Dedifferentiated amniotic fluid mesenchymal stem cell (primary cell): ENCODE measurements around the gene COX6A1.
"Not testable (repeated sequence)": the region's sequence is repeated elsewhere in the genome, so short reads cannot be mapped to it uniquely, and the experiment has no call there.

Experiments used
- DNase-seq: peaks from one replicate; pipeline ENCODE4 v3.0.0-alpha.2; 2016; ENCODE audit errors: extremely low spot score

COX6A1 gene

DNA sequence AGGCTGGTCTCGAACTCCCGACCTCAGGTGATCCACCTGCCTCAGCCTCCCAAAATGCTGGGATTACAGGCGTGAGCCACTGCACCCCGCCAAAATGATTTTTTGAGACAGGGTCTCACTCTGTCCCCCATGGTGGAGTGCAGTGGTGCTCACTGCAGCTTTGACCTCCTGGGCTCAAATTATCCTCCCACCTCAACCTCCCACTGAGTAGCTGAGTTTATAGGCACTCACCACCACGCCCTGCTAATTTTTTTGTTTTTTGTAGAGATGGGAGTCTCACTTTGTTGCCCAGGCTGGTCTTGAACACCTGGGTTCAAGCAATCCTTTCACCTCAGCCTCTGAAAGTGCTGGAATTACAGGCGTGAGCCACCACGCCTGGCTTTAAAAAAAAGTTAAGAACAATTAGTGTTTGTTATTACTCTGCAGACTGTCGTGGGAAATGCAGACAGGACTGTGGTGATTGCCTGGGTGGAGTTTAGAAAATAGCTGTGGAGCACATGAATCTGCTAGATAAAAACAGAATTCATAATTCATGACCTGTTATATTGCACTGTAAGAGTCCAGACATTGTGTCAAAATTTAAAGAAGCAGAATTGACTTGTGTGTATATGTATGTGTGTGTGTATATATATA is 9.2 kb upstream of the COX6A1 start:
- DNase-seq = no peak

DNA sequence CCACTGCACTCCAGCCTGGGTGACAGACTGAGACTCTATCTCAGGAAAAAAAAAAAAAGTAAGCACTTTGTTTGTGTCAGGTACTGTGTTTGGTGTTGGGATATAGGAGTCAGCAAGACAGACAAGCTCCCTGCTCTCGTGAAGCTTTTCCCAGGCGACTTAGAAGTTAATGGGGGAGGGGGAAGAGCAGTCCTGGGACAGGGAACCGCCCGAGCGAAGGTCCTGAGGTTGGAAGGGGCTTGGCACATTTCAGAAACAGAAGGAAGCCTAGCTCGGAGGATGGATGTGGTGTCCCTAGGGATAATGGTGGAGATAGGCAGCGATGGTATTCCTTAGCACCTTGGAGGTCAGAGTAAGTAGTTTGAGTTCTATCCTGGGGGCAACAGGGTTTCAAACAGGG is 8.5 kb upstream of the COX6A1 start:
- no peak for DNase-seq

DNA sequence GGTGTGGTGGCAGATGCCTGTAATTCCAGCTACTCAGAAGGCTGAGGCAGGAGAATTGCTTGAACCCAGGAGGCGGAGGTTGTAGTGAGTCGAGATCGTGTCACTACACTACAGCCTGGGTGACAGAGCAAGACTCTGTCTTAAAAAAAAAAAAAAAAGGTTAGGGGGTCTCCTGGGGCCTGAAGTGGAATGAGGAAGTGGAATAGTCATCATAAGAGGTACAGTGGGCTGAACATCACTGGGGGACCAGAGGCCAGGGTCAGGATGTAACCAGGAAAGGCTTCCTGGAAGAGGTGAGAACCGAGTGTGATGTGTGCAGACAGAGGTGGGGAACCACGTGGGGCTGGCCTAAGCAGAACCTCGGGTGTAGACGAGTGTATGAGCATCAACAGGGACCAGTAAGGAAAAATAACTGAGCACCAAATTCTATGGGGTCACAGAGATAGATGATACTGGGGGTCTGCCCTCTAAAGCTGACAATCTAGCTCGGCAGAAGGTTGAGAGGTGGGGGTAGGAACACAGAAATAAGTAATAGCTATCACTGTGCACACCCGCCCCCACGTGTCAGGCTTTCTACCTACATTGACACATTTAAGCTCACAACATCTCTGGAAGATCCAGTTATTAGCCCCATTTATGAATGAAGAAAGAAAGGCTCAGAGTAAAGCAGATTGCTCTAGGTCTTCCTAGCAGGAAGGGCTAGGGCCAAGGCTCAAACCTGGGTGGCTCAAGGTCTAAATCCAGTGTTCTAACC is 5.0 kb upstream of the COX6A1 start:
- DNase-seq = no peak

DNA sequence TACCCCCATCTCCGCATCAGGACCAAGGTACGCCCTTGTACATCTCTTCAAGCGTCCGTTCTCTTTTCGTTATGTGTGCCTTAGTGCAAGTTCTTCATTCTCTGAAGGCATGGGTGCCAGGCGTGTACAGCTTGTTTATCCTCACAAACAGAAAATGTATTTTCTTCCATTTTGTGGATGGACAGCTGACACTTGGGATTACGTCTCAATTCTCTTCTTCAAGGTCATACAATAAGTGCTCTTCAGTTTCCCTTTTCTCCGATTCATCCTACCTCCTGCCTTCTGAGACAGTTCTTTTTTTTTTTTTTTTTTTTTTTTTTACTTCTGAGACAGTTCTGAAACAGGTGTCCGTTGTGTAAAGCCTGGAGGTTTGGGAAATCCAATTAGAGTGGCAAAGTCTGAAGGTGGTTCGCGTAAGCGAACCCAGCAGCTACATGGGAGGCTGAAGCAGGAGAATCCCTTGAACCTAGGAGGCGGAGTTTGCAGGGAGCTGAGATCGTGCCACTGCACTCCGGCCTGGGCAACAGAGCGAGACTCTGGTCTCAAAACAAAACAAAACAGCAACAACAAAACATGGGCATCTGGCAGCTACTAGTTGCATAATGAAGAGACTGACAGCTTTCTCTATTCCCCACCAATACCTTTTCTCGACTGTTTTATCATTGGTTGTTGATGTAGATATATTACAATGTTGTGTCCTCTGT is 734 bp downstream of the COX6A1 start:
- no peak for DNase-seq

DNA sequence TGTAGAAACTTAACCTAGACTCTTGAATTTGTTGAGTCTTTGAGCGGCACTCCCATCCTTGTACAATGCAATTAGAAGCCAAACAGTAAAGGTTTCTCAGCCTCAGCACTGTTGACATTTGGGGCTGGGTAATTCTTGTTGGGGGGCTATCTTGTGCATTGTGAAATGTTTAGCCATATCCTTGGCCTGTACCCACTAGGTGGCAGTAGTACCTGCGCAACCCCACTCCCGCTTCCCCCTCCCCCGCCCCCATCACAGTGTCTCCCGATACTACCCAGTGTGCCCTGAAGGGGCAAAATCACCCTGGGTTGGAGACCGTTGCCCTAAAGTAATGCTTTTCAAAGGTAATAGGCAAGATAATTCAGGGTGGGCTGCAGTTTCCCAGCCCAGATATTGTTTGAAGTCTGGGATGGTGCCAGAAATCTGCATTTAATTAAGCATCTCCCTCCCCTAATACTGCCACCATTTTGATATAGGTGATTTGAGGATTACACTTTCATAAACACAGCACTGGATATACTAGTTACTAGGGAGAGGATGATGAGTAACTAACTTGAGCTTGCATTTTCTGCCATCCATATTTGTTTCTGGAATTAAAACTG is 1.8 kb downstream of the COX6A1 start:
- DNase-seq = no peak

DNA sequence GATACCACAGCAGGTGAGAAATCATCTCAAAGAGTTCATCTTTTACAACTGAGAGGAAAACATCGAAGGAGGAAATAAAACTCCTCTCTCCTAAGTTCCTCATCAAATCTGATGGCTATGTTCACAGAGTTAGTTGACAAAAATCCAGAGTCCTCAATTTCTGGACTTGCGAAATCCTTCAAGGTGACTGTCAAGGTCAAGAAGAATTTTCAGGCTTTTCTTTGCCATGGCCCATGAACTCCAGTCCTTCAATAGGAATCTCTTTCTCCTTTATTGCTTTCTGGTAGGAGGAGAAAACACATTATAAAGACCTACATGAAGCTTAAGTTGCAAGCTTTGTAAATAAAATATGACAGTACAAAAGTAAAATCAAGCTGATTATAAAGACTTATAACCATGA is 6.8 kb downstream of the COX6A1 start:
- no peak for DNase-seq

DNA sequence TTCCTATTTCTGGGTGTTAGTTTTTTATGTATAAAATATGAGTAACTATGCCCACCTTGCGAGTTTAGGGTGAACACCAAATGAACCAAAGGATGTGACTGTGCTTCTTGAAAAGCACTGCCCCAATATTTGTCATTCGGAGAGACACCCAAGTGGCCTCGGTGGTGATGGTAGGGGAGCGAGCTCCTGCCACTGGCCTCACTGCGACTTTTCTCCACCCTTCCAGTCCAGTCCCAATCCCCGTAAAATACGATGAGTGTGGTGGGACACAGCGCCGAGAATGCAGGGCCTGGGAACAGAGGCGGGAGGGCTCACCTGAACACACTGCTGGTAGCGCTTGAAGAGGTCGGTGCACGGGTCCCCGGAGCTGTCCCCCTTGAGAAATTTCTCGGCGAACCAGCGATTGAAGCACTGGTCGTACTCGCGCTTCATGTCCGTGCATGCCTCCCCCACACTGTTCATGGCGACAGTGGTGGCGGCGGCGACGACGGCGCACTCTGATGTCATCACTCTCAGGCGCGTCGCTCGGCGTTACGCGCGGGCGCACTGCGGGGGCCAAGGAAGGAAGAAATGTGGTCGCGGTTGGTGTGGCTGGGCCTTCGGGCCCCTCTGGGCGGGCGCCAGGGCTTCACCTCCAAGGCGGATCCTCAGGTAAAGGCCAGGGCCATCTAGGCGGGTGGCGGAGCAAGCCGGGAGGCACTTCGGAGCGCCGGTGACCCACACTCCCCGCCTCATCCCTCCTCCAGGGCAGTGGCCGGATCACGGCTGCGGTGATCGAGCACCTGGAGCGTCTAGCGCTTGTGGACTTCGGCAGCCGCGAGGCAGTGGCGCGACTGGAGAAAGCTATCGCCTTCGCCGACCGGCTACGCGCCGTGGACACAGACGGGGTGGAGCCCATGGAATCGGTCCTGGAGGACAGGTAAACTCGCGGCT is 8.3 kb downstream of the COX6A1 start, which contains the start of the genes GATC and TRIAP1:
TSS of gene GATC (plus strand) at position 534 of the 933 bp plus-strand sequence. CDS start at position 571, 37 bp downstream.
TSS of gene TRIAP1 (minus strand) at position 474 of the 933 bp plus-strand sequence. CDS start at position 462, 12 bp downstream.
- peak; percentile 61 for DNase-seq

DNA sequence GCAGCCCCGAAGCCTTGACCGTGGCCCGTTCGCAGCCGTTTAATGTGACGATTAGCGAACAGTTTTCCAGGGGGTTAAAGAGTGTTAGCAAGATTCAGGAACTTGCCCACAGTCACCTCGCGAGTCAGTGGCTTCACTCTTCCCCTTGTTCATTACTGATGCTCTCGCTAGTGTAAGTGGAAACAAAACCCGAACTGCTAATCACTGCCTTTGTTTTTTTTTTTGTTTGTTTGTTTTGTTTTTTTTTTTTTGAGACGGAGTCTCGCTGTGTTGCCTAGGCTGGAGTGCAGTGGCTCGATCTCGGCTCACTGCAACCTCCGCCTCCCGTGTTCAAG is 8.9 kb downstream of the COX6A1 start:
- DNase-seq = not testable (repeated sequence)

DNA sequence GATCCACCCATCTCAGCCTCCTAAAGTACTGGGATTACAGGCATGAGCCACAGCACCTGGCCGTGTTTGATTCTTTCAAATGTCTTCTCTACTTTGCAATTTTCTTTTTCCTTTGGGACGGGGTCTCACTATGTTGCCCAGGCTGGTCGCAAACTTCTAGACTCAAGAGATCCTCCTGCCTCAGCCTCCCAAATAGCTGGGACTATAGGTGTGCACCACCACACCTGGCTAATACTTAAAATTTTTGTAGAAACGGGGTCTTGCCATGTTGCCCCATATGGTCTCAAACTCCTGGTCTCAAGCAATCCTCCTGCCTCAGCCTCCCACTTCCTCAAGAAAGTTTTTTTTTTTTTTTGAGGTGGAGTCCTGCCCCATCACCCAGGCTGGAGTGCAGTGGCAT is 10.1 kb downstream of the COX6A1 start:
- no peak for DNase-seq

DNA sequence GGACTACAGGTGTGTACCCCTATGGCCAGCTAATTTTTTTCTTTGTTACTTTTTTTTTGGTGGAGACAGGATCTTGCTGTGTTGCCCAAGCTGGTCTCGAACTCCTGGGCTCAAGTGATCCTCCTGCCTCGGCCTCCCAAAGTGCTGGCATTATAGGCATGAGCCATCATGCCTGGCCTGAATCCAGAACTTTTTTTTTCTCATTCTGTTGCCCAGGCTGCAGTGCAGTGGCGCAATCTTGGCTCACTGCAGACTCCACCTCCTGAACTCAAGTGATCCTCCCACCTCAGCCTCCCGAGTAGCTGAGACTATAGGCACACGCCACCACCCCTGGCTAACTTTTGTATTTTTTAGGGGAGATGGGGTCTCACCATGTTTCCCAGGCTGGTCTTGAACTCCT is 14.6 kb downstream of the COX6A1 start:
- not testable (repeated sequence) for DNase-seq

DNA sequence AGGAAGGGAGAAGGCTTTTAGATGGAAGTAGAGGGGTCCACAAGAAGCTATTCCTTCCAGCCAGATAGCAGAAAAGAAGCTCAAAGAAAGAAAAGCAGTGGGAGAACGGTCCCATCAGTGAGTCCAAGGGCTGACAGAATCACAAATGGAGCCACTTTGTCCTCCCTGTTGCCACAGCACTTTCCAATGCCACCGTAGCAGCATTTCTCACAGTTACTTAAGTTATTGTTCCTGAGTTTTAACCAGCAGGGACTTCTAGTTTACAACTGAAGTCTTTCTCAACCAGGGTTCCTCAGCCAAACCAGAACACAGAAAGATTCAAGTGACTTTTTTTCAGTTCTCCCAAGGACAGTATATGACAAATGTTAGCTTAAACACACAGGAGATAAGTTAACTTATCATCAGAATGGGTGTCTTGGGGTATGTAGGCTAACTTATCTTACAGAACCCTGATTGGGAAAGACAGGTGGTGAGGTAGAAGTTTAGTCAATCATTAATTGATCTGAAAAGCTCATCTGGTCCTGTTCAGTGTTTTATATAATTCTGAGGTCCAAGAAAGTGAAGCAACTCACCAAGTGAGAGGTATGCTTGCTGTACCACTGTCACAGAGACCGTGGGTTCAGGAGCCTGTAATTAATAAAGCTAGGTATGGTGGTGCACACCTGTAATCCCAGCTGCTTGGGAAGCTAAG is 15.3 kb downstream of the COX6A1 start:
- no peak for DNase-seq

DNA sequence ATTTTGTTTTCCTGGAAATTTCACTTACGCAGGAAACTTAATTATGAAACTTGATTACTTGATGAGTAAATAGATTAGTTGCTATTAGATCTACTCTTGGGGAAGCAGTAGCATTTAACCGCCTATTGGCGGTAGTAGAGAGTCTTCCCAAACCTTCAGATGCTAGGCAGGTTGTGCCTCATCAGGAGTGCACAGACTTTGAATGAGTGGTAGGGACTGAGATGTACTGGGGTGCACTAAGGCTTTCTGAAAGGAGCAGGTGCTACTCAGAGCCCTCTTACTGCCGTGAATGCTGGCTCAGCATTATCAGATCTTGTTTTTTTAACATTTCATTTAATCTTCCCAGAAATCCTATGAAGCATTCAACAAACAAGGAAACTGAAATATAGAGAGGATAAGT is 16.1 kb downstream of the COX6A1 start:
- DNase-seq = no peak

DNA sequence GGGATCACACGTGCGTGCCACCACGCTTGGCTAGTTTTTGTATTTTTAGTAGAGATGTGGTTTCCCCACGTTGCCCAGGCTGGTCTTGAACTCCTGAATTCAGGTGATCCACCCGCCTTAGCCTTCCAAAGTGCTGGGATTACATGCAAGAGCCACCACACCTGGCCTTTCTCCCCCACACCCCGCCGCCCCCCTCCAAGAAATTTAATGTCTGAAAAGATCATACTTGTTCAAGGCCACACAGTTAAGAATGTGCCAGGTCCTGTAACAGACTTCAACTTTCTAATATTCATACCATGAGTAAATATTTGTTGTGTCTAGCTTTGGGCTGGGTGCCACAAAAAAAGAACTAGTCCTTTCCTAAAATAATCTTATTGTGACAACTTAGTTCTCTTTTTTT is 17.4 kb downstream of the COX6A1 start:
- DNase-seq = no peak

DNA sequence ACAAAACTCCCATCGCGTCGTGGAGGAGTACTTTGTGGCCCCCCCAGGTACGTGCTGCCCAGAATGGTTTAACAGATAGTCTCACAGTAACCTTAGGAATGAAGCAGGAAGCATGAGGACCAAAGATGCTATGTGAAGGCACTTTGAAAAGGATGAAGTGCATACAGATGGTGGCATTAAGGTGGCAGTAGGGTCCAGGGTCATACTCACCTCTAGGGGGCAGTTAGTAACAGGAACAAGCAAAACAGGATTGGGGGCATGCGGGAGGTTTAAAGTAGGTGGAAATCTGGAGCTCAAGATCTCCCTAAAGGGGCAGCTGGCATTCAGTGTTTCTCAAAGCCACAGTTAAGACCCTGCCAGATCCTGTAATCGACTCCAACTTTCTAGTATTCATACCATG is 19.2 kb downstream of the COX6A1 start:
- DNase-seq = no peak

DNA sequence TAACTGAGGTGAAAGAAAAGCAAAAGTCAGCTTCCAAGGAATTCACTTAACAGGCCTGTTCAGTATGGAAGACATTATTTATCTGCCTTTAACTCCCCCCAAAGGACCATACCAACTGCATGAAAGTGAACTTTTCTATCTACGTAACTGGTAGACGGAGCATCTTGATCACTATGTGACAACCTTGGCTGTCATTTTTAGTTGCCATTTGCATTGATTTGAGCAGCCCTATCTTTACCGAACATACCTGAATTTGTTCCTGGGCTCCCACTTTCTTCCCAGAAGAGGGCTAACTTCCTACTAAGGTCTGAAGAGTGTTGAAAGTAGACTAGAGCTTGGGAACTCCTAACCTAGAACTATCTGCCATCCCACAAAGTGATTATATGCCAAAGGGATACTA is 22.2 kb downstream of the COX6A1 start:
- no peak for DNase-seq

DNA sequence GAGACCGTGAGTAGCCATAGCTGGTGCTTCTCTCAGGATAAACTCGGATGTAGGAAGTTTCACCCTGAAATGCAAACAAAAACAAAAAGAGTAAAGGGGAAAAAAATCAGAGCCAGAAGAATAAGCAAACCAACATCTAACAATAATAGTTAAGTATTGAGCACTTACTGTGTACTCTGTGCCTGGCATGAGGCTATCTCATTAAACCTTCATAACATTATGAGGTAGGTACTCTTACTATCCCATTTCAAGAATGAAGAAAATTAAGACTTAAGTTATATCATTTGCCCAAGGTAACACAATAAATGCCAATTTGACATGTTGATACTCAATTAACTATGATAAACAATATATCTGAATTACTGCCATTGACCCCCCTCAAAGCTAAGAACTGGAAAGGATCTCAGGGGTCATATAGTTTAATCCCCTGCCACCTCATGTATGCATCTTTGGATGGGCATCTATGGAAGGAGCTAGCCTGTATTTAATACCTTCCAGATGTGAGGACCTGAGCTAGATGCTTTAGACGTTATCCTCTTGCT is 24.3 kb downstream of the COX6A1 start:
- no peak for DNase-seq

DNA sequence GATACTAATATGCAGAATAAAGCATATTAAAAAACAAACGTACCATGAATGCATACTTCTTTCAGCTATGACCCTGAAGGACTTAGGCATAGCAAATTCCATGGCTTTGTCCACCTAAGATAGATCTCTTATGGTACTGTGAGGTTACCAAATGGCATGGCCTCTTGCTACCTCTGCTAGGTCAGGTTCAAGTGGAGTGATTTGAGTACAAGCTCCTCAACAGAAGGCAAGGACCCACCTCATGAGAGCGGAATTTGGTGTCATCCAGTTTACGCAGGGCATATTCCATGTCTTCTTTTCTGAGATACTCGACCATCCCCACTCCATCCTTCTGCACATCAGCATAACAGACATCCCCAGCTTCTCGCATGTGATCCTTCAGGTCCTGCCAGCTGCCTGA is 25.8 kb downstream of the COX6A1 start:
- no peak for DNase-seq

DNA sequence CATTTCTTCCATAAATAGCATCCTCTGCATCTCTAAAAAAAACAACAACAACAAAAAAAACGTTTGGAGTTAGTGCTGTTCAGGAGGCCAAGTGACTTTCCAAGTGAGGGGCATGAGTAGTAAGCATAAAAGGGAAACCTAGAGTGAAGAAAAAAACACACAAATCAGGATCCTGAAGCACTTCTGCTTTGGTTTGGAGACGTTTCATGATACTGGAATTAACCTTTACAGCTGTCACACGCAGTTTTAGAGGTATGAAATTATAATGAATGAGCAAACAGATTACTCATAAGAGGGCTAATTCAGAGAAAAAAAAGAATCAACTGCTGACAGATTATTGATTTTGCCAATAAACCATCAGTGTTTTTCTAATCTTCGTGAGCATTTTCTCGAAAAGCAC is 27.8 kb downstream of the COX6A1 start:
- no peak for DNase-seq

DNA sequence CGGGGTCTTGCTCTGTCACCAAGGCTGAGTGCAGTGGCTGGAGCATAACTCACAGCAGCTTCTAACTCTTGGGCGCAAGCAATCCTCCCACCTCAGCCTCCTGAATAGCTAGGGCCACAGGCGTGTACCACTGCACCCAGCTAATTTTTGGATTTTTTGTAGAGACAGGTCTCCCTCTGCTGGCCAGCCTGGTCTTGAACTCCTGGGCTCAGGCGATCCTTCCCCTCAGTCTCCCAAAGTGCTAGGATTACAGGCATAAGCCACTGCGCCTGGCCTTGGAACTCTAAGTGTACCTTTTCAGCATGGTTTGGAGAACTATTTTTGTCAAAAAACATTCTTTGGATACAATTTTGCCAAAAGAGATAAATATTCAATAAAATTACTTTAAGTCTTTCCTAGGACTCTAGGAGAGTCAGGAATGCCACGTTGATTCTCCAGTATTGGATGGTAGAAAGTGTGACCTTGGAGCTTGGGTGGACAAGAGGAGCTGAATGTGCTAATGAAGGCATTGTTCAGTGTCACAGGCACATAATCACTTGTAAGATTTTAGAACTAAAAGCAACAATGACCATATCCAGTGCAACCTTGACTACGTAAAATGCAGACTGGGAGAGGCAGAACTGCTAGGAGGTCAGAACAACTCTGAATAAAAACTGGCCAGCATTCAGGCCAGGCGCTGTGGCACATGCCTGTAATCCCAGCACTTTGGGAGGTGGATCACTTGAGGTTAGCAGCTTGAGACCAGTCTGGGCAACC is 28.8 kb downstream of the COX6A1 start:
- DNase-seq = peak; percentile 31

DNA sequence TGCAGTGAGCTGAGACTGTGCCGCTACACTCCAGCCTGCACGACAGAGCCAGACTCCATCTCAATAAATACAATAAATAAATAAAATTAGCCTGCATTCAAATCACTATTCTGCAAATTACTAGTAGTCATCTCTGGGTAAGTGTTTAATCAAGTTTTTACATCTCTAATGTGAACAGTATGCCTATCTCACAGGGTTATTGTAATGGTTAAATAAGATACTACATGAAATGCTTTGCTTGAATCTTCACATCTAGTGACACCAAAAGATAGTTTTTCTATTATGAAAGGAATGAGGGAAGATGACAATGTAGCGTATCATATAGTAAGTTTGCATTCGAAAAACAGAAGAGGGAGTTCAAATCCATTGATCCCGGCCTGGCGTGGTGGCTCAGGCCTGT is 29.5 kb downstream of the COX6A1 start:
- no peak for DNase-seq
